Measurements from ENCODE around the gene IL1R1. TPM values are rescaled to one million over a fixed set of nuclear protein-coding genes. Genes with fewer than 3 reads are reported as not detected.

Gene IL1R1
- total RNA-seq, 1 donor from 2014 or later: 1.0 TPM

- H3K36me3 Mint-ChIP-seq (ENCODE audit: low read depth, unreplicated experiment): no peaks in the 10 kb centered on the region
- no peak overlapping the region for H3K4me3 Mint-ChIP-seq (ENCODE audit: unreplicated experiment)
- H3K4me1 Mint-ChIP-seq (ENCODE audit: unreplicated experiment): no peaks in the 10 kb centered on the region
- DNase-seq (ENCODE audit: low spot score): no peak
- TF ChIP-seq CTCF (IDR thresholded peaks at IDR 0.05; ENCODE audit: unreplicated experiment): no peak
- H3K27me3 Mint-ChIP-seq (ENCODE audit: unreplicated experiment): peaks cover 10% of the 10 kb centered on the region
- no peaks in the 10 kb centered on the region for H3K9me3 Mint-ChIP-seq (ENCODE audit: unreplicated experiment)
- H3K27ac Mint-ChIP-seq (ENCODE audit: unreplicated experiment): no peak overlapping the region
These were observed 41.5 kb downstream of the IL1R1 start for GRCh38 chr2:102184018-102184417.

GRCh38 chr2:102184568-102184967 is 42.0 kb downstream of the IL1R1 start:
- H3K4me1 Mint-ChIP-seq (ENCODE audit: unreplicated experiment): no peaks in the 10 kb centered on the region
- no peak for TF ChIP-seq CTCF (IDR thresholded peaks at IDR 0.05; ENCODE audit: unreplicated experiment)
- DNase-seq (ENCODE audit: low spot score): no peak
- H3K27me3 Mint-ChIP-seq (ENCODE audit: unreplicated experiment): peaks cover 10% of the 10 kb centered on the region
- no peaks in the 10 kb centered on the region for H3K36me3 Mint-ChIP-seq (ENCODE audit: low read depth, unreplicated experiment)
- H3K9me3 Mint-ChIP-seq (ENCODE audit: unreplicated experiment): no peaks in the 10 kb centered on the region
- H3K27ac Mint-ChIP-seq (ENCODE audit: unreplicated experiment): no peak overlapping the region
- H3K4me3 Mint-ChIP-seq (ENCODE audit: unreplicated experiment): no peak overlapping the region

GRCh38 chr2:102185347-102185746 is 42.8 kb downstream of the IL1R1 start:
- Mint-ChIP-seq H3K9me3 (ENCODE audit: unreplicated experiment) (no peaks in the 10 kb centered on the region), H3K27ac (ENCODE audit: unreplicated experiment) (no peak overlapping the region), H3K4me3 (ENCODE audit: unreplicated experiment) (no peak overlapping the region), H3K36me3 (ENCODE audit: low read depth, unreplicated experiment) (no peaks in the 10 kb centered on the region), H3K4me1 (ENCODE audit: unreplicated experiment) (no peaks in the 10 kb centered on the region), H3K27me3 (ENCODE audit: unreplicated experiment) (peaks cover 10% of the 10 kb centered on the region)
- TF ChIP-seq CTCF (IDR thresholded peaks at IDR 0.05; ENCODE audit: unreplicated experiment): peak; percentile 66
- peak; percentile 26 for DNase-seq (ENCODE audit: low spot score)

- H3K27me3 Mint-ChIP-seq (ENCODE audit: unreplicated experiment): peaks cover 10% of the 10 kb centered on the region
- DNase-seq (ENCODE audit: low spot score): no peak
- H3K9me3 Mint-ChIP-seq (ENCODE audit: unreplicated experiment): no peaks in the 10 kb centered on the region
These were observed 44.4 kb downstream of the IL1R1 start, which contains the start of gene IL1RL2 for GRCh38 chr2:102186791-102187495. Gene IL1RL2, plus strand, starts transcription at chr2:102187023. Its CDS starts 845 bp downstream, at chr2:102187868.

More at GRCh38 chr2:102186791-102187495, 44.4 kb downstream of the IL1R1 start, which contains the start of gene IL1RL2:
- no peak within 1 kb of the TSS for H3K27ac Mint-ChIP-seq (ENCODE audit: unreplicated experiment)
- no peaks in the 10 kb centered on the region for H3K36me3 Mint-ChIP-seq (ENCODE audit: low read depth, unreplicated experiment)
- peak within 1 kb of the TSS; percentile 86 for H3K4me3 Mint-ChIP-seq (ENCODE audit: unreplicated experiment)
- TF ChIP-seq CTCF (IDR thresholded peaks at IDR 0.05; ENCODE audit: unreplicated experiment): no peak
- no peaks in the 10 kb centered on the region for H3K4me1 Mint-ChIP-seq (ENCODE audit: unreplicated experiment)
